ENCODE results near the gene CHD9. TPM values are rescaled to one million over a fixed set of nuclear protein-coding genes. Genes with fewer than 3 reads are reported as not detected.
A peak's percentile ranks its signal among the peaks of the same experiment; 100 is the strongest.
"Not testable (repeated sequence)": the region's sequence is repeated elsewhere in the genome, so short reads cannot be mapped to it uniquely, and the experiment has no call there.

The CHD9 gene, protein sequence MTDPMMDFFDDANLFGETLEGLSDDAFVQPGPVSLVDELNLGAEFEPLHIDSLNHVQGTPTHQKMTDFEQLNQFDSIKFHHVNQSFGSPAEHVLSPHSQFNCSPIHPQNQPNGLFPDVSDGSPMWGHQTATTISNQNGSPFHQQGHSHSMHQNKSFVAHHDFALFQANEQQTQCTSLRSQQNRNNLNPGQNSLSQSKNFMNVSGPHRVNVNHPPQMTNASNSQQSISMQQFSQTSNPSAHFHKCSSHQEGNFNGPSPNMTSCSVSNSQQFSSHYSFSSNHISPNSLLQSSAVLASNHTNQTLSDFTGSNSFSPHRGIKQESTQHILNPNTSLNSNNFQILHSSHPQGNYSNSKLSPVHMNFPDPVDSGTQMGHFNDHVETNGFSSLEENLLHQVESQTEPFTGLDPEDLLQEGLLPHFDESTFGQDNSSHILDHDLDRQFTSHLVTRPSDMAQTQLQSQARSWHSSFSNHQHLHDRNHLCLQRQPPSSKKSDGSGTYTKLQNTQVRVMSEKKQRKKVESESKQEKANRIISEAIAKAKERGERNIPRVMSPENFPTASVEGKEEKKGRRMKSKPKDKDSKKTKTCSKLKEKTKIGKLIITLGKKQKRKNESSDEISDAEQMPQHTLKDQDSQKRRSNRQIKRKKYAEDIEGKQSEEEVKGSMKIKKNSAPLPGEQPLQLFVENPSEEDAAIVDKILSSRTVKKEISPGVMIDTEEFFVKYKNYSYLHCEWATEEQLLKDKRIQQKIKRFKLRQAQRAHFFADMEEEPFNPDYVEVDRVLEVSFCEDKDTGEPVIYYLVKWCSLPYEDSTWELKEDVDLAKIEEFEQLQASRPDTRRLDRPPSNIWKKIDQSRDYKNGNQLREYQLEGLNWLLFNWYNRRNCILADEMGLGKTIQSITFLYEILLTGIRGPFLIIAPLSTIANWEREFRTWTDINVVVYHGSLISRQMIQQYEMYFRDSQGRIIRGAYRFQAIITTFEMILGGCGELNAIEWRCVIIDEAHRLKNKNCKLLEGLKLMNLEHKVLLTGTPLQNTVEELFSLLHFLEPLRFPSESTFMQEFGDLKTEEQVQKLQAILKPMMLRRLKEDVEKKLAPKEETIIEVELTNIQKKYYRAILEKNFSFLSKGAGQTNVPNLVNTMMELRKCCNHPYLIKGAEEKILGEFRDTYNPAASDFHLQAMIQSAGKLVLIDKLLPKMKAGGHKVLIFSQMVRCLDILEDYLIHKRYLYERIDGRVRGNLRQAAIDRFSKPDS (N-terminal part only)
- total RNA-seq: 99.4 TPM

DNA sequence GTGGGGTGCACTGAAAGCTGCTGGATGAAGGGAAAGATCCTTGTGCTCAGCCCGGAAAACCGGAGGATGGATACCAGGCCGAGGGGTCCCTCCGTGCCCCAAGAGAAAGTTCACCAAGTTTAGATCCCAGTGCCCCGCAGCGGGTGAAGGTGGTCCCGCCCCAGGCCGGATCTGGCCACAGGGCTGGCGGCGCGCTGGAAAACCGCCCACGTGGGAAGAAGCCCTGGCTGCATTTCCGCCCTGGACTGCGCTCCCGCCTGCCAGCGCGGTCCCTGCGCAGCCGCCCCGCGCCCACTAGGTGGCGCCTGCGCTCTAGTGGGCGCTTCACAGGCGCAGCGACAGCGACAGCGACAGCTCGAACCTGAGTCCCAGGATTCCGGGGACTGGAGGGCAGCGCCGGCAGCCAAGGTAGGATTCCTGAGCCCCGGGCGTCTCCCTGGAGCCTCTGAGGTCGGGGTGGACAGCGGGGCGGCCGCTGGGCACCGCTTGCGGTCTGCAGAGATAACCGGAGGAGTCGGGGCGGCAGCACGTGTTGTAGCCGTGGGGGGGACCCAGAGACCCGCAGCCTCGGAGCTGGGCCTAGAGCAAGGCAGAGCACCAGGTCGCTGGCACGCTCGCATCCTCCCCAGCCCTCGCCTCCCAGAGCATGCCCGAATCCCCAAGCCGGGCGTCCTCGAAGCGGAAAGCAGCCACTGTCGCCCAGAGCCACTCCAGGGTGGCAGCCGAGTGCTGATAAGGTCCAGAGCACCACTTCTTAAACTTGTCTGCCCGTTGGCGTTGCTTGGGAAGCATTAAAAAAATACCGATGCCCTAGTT, at the start of gene CHD9:
TSS of gene CHD9 (plus strand) at position 322 of the 816 bp plus-strand sequence. CDS start 101,099 bp downstream, outside the sequence.
- DNase-seq: peak; percentile 86

DNA sequence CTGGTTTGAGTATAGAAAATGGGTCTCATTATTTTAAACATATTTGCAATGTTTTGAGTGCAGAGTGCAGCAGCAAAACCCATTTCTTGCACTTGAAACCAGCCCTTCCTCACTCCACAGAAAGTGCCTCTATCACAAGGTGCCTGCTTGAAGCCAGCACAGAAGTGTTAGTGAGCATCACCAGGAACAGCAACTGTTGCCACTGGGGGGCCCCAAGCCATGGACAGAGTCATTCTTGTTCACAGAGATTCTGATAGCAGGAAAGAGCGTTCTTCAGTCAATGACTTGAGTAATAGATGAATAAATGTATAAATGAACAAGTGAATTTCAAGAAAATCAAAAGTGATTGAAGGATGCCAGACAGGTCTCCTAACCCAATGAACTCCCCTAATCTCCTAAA, 47.7 kb upstream of the CHD9 start:
- DNase-seq: no peak

DNA sequence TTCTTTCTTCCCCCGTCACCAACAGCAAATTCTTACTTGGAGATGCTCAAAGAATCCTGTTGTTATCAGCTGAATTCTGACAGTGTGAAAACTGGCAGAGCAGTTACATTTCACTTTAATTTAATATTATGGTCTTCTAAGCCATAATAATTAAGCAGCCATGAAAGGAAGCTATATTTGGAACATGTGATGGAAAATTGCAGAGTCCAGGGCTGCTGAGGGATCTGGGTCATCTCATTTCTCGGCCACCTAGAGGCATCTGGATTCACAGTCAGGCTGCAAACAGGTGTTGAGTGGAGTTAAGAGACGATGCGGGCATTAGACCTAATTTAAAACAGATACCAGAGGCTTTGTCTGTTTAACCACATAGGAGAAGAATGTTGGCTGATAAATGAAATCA, 40.5 kb upstream of the CHD9 start:
- DNase-seq: no peak

DNA sequence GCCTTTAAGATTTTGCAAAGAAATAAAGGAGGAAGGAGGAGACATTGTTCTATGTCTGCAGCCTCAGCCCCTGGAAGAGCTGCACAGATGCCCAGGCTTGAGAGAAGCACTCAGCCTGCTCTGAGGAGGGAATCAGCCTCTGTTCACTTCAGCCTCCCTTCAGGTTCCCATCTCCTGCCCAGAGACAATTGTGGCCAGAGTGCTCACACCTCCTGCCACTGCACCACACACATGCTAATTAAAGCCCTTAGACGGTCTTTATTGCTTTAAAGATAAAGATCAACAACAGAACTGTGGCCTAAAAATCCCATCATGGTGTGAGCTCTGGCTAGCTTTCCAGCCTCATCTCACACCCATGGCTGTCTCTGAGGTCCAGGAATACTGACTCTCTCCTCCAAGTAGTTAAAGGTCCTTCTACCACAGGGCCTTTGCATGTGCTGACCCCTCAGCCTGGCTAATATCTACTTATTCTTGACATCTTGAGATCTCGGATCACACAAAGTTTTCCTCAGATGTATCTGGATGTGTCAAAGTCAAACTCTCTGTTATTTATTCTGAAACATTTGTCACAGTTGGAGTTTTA, 35.9 kb upstream of the CHD9 start:
- no peak for DNase-seq

DNA sequence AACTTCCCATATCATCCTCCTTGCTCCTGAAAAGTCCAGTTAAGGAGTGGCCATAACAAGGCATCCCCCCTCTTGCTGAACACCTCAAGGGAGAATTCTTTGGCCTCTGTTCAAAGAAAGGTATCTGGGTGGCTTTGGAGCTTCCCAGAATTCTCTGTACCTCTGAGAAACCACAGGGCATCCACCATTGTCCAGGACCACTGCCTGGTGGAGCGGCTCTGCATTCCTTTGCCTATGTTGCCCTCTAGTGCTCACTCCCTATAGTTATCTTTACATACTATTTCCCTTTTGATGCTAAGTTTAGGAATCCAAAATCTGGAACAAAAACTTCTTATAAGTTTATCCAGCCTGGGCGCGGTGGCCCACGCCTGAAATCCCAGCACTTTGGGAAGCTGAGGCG, 32.4 kb upstream of the CHD9 start:
- peak; percentile 35 for DNase-seq

DNA sequence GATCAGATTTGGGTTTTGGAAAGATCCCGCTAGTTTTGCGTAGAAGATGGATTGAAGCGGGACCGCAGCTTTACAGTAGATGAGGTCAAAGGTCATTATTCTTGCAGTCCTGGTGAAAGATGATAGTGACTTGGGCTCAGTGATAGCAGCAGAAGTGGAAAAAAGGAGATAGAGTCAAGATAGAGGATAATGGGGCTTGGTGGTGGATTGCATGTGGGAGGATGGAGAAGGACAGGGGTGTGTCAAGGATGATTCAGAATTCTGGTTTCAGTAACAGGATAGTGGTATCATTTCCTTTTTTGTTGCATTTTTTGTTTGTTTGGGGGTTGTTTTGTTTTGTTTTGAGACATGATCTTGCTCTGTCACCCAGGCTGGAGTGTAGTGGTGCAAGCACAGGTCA, 30.7 kb upstream of the CHD9 start:
- no peak for DNase-seq

DNA sequence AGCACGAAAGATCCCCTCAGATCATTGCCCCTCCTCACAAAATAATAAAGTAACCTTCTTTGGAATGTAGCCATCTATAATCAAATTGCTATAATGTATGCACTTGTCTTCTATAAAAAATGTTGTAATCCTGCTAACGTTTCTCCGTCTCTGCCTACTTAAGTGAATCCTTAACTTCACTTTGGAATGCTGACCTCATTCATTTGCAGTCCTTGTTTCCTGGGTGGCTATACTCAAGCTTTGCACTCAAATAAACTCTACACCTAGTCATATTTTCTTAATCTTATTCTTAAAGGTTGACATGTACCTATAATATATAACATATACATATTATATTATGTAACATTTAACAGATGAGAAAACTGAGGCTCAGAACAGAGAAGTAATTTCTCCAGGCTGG, 24.8 kb upstream of the CHD9 start:
- DNase-seq: no peak

DNA sequence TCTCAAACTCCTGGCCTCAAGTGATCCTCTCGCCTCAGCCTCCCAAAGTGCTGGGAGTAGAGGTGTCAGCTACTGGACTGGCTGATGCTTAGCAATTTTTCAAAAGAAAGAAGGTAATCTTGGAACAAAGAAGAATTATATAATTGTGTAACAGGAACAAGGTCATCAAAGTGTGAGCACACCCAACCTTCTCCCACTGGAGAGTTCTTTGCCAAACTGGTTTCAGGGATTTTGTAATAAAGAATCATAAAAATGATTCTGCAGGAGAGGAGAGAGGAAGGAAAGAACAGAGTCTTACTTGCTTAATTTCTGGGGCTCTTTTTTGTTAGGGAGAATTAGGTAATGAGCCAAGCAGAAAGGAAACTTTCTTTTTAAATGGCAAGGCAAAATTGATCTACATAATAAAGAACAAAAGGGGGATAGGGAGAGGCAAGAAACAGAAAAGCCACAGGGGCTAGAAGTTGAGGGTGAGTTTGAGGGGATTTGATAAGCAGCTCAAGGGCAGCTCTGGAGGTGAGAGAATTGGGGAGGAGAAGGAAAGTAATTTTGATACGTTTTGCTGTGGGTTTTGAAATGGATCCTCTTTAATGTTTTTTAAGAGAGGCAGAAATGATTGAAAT, 23.4 kb upstream of the CHD9 start:
- no peak for DNase-seq

DNA sequence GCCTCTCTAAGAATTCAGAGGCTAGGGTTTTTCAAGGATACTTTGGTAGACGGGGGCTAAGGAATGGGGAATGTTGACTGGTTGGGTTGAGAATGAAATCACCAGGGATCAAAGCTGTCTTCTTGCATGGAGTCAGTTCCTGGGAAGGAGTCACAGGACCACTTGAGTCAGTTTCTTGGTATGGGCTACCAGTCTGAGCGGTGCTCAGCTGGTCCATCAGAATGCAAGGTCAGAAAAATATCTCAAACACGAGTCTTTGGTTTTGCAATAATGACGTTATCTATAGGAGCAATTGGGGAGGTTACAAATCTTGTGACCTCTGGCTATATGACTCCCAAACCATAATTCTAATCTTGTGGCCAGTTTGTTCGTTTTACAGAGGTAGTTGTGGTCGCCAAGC, 20.5 kb upstream of the CHD9 start:
- no peak for DNase-seq

DNA sequence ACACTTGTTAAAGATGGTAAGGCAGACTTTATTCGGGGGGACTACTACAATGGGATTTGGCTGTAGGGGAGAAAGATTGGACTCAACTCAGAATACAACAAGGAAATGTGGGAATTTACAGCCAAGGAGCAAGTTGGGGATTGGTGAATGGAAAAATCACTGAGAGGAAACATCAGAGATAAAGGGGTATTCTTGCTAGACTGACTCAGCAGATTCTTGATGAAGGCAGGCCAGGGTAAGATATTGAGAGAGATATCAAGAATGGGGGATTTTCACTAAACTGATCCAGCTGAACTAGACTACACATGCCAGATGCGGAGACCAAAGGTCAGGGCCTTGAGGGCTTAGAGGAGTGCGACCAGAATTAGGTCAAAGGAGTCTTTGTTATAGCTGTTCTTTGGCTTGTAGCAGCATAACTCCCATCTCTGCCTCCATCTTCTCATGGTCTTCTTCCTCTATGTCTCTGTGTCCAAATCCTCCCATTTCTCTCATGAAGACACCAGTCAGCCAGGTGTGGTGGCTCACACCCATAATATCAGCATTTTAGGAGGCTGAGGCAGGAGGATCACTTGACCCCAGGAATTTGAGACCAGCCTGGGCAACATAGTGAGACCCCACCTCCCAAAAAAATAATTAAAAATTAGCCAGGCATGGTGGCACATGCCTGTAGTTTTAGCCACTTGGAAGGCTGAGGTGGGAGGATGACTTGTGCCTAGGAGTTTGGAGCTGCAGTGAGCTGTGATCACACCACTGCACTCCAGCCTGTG, 19.4 kb upstream of the CHD9 start:
- no peak for DNase-seq

DNA sequence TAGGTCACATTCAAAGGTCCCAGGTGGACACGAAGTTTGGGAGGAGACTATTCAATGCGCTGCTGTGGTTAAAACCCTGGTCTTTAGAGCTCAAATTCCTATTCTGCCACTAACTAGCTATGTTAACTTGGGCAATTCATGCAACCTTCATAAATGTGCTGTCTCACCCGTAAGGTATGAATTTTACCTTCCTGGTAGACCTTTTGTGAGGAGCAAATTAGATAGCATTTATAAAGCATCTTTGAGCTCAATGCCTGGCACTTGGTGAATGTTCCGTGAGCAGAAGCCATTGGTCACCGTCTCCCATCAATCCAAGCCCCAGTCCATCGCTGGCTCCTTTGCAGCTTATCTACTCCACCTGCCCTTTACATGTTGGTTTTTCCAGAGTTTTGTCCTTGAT, 18.7 kb upstream of the CHD9 start:
- DNase-seq: no peak

DNA sequence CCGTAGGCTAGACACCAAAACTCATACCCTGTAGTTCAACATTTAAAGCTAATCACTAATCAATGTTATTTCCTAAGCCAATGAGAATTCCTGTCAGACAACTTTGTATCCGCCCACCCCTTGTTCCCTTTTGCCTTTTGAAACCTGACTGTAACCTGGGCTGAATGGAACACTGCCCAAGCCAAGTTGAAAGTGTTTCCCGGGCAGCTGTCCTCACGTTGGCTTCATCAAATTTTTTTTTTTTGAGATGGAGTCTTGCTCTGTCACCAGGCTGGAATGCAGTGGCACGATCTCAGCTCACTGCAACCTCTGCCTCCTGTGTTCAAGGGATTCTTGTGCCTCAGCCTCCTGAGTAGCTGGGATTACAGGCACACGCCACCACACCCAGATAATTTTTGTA, 18.1 kb upstream of the CHD9 start:
- not testable (repeated sequence) for DNase-seq

DNA sequence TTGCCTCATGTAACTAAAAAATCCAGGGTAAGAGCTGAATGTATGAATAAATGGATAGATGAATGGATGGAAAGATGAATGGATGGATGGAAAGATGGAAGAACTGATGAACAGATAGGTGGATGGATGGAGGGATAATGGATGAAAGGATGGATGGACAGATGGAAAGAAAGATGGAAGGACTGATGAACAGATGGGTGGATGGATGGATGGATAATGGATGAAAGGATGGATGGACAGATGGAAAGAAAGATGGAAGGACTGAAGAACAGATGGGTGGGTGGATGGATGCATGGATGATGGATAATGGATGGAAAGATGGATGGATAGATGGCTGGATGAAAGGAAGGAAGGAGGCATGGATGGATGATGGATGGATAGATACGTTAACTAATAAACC, 14.0 kb upstream of the CHD9 start:
- DNase-seq: no peak

DNA sequence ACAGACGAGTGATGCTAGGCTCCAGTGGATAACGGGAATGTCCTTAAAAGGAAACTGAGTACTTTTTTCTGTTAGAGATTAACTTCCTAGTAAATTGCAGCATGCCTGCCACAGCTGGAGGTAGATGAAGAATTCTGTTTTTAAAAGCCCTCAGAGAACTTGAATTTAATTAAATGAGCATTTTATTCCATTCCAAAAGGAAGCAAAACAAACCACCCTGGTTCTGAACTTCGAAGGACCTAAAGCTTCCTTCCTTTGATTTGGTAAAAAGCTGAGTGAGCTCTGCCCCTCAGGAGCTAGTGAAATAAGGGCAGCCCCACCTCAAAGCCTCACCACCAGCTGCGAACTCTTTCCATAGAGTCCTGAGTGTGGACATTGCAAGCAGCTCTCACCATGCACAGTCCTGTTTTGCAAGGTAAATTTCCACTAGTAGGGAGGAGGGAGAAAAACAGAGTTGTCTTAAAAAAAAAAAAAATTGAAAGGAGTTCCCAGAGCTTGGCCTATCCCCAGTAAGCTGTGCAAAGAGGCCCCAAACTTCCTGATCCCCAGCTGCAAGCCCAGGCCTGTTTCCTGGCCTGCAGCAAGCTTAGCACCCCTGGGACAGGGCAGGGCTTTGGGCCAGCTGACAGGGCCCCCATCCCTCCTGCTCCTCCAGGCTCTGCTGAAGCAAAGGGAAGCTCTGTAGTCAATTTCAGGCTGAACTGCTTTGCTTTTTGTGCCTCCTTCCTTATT, 13.3 kb upstream of the CHD9 start:
- peak; percentile 95 for DNase-seq

DNA sequence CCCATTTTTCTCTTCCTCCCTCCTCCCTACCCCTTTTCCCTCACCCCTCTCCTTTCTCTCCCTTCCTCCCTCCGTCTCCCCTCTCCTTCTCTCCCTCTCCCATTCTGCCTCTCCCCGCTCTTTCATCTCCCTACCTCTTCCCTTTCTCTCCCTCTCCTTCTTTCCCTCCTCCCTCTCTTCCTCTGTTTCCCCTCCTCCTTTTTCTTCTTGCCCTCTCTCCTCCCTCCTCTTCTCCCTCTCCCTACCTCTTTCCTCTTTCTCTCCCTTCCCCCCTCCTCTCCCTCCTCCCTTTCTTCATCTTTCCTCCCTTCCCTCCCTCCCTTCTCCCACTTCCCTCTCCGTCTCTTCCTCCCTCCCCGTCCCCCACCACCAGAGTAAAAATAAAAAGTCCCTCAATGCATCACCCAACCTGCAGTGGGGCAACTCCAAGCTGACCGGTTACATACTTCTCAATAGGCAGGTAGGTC, 12.5 kb upstream of the CHD9 start:
- DNase-seq: no peak

DNA sequence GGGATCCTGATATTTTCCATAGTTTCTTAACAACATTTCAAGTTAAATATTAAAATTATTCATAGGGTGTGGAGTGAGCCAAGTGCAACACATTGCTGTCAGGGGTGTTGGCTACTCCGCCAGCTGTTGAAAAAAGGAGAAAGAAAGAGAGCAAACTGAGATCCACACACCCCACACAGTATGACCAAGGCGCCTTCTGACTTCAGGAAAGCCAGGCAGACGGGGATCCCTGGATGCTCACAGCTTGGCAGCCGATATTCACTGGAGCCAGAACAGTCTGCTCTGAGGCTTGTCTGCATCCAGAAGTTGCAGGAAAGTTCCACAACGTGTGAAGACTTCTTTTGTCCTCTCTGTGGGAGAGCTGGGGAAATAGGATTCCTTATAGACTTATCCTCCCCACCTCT, 11.4 kb upstream of the CHD9 start:
- peak; percentile 62 for DNase-seq

DNA sequence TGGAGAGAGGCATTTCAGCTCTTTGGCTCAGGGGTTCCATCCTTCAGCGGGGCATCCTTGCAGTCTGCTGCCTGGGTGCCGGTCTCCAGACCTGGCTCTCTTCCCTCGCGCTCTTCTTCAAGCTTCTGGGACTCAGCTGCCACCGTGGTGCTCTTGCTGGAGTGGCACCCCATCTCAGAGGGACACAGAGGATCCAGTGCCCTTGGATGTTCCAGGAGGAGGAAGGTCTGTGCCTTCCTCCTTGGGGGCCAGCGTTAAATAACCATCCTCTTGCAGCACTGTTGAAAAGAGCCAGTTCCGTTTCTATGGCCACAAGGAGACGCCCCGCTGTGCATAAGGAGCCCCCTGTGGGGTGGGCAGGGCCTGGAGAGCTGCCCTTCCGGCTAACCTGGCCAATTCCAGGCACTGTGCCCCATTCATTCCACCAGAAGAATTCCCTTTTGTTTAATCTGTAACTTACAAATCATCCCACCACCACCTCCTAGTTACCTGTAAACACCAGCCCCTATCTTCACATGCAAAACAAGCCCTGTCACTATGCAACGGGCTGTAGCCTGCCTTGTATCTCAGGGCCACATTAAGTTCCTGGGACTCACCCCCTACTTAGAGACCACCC, 10.7 kb upstream of the CHD9 start:
- DNase-seq: no peak

DNA sequence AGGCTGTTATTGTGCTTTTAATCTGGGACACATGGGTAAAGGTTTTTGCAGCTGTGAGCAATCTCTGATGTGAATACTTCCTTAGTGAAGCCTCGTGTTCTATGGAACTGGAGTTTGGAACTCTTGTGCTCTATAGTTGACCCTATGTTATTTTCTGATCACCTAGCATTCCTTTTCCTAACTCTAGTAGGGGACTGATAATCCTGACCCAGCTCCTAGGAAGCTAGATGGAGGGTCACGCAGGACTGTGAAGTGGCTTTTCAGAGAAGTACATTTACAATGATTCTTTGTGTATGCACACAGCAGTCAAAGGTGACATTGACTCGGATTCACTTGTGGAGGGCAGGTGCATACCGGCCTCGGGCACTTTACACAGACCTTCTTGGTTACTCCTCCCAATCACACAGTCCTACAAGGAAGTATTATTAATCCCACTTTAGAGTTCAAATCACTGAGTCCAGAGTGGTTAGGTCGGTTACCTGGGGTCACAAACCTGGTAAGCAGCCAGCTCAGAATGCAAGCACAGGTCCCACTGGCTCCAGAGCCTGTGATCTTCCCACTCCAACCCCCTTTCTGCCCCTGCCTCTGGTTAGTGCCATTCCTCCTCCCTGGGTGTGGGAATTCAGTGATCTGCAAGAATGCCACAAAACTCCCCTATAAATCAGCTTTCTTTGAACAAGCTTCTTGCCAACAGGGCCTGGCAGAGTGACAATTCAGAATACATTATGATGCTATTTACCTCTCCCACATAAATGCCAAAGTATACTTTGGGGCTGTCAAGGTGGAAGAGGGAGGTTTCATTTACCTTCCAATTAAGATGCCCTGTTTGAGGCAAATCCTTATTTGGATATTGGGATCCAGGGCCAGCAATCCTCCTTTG, 9.2 kb upstream of the CHD9 start:
- DNase-seq: peak; percentile 23

All from skin of body (tissue), 2 donors.